ACC112 (cell line): ENCODE measurements around the gene DSTN.

ENCODE experiments used
- H2AFZ ChIP-seq: fragments of 200-600 bp; sonication (generic); one replicate; pipeline ENCODE4 v1.6.0; 2017; ENCODE audit warnings: antibody characterized with exemption, low read length; ENCODE audit not compliant: unreplicated experiment
- H3K27ac ChIP-seq: fragments of 200-600 bp; sonication (generic); 2 replicates; pipeline ENCODE4 v1.5.1; 2014; ENCODE audit warnings: low read depth, mild to moderate bottlenecking, antibody characterized with exemption, low read length, moderate library complexity
- H3K27me3 ChIP-seq: fragments of 200-600 bp; sonication (generic); 2 replicates; pipeline ENCODE4 v1.6.1; 2014; ENCODE audit warnings: mild to moderate bottlenecking, antibody characterized with exemption, low read length, moderate library complexity, mixed read lengths; ENCODE audit not compliant: insufficient read depth
- H3K36me3 ChIP-seq: fragments of 200-600 bp; sonication (generic); 2 replicates; pipeline ENCODE4 v1.6.1; 2016; ENCODE audit warnings: mild to moderate bottlenecking, antibody characterized with exemption, low read length, moderate library complexity, mixed read lengths; ENCODE audit not compliant: insufficient read depth
- H3K4me1 ChIP-seq: fragments of 200-600 bp; sonication (generic); one replicate; pipeline ENCODE4 v1.6.1; 2016; ENCODE audit warnings: low read length, mixed read lengths; ENCODE audit not compliant: insufficient read depth, unreplicated experiment, control insufficient read depth
- H3K4me3 ChIP-seq: fragments of 200-600 bp; sonication (generic); 2 replicates; pipeline ENCODE4 v1.5.1; 2014; ENCODE audit warnings: mild to moderate bottlenecking, low read depth, low read length
- H3K79me2 ChIP-seq: fragments of 200-600 bp; sonication (generic); one replicate; pipeline ENCODE4 v1.6.0; 2016; ENCODE audit warnings: low read length; ENCODE audit not compliant: control insufficient read depth, unreplicated experiment, insufficient read depth

Gene DSTN

DNA sequence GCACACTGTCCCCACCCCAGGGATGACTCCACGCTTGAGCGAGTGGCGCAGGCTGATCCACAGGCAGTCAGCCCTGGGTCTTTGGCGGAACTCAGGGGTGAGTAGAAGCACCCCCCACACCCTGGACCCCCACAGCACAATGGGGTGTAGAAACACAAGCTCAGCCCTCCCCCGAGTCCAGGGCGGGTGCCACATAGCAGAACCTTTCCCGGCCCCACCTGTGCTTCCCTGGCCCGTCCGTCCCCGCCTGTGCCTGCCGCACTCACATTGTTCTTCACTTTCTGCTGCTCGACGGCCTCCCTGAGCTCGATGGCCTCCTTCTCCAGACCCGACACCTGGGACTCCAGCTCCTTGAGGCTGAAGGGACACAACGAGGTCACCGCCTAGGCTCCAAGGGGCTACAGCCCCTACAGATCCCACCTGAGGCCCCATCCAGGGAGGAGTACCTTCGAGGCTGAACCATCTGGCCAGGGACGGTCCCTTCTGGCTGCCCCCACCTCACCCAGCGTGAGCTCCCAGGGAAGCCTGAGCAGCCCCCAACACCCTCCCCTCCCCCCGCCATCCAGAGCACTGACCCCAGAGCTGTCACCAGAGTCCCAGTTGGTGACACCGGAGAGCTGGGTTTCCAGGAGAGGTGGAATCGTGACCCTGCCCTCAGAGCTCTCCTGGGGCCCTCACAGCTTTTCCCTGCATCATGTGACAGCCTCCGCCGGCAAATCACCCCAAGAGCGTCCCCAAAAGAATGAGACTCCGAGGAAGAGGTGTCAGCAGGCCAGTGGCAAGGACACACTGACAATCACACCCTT is 55.6 kb downstream of the DSTN start:
- Histone ChIP-seq H2AFZ (no peak overlapping the region), H3K4me3 (no peak overlapping the region), H3K79me2 (peaks cover 3% of the 10 kb centered on the region), H3K36me3 (peaks cover 12% of the 10 kb centered on the region; the same call in 1 of the 2 replicates), H3K27me3 (no peaks in the 10 kb centered on the region), H3K4me1 (no peaks in the 10 kb centered on the region), H3K27ac (no peak overlapping the region)

DNA sequence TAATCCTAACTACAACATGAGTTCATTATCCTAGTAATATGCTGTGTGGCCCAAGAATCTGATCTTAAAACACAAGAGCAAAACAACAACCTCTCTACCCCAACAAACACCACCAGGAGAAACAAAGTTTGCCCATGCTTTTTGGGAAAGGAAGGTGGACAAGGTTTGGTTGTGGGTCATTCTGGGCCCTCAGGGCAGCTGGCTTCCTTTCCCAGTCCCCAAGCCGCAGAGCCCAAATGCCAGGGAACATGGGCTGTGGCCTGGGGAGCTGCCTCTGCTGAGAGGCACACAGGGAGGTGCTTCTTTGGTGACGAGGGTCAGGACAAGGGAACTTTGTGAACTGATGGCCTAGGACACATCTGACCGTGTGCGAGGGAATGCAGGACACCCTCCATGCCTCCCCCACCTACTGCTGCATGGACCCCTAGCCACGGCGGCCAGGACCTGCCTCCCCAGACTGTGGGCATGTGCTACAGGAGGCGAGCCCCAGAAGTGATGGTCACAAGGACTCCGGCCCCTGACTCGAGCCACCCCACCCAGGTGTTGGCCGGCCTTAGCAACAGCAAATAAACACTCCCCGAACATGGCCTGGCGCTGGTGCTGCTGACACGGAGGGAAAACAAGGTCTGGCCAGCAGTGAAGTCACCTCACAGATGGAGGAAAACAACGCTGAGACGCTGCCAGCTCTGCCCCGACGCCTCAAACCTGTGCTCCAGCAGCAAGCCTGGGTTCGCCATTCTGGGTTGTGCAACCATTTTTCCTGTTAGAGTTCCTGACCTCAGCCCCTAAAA is 56.5 kb downstream of the DSTN start:
- H3K36me3 ChIP-seq, result peaks cover 16% of the 10 kb centered on the region; the same call in 1 of the 2 replicates
- H3K27me3 ChIP-seq, result no peaks in the 10 kb centered on the region
- no peaks in the 10 kb centered on the region for H3K4me1 ChIP-seq
- H3K79me2 ChIP-seq, result peaks cover 3% of the 10 kb centered on the region
- no peak overlapping the region for H2AFZ ChIP-seq
- no peak overlapping the region for H3K27ac ChIP-seq
- no peak overlapping the region for H3K4me3 ChIP-seq

DNA sequence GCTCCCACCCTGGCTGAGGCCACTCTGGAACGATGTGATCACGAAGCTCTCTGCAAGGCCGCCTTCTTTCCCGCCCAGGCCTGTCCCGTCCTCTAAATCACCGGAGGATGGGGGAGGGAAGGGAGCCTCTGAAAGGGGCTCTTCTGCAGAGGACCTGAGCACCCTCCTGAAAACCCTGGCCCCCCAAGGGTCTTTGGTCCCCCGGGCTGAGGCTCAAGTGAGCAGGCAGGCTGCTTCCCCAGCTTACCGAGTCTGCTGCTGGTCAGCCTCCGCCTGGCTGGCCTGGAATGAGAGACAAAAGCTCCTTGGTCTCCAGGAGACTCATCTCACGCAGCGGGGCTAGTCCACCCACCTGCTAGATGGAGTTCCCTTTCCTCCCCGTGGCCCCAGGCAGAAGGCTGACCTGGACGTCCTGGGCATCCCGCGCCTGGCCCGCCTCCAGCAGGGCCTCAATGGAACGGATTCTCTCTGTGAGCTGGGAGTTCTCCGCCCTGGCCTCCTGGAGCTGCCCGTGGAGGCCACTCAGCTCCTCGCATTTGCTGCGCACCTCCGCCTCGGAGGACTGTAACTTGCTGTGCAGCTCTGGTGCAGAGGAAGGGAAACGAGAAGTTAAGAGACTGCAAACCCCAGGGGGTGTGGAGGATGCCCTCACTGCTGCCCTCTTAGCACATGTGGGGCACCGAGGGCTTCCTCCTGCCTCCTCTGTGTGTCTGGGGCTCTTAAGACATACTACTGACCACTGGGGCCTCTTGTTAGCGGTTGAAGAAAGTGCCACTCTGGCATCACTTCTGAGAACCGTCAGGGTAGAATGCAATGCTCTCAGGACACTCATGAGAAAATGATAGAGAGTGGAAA is 57.5 kb downstream of the DSTN start:
- Histone ChIP-seq H2AFZ (no peak overlapping the region), H3K27ac (no peak overlapping the region), H3K36me3 (peaks cover 25% of the 10 kb centered on the region; the same call in 1 of the 2 replicates), H3K27me3 (no peaks in the 10 kb centered on the region), H3K4me1 (no peaks in the 10 kb centered on the region), H3K4me3 (no peak overlapping the region), H3K79me2 (peaks cover 3% of the 10 kb centered on the region)

DNA sequence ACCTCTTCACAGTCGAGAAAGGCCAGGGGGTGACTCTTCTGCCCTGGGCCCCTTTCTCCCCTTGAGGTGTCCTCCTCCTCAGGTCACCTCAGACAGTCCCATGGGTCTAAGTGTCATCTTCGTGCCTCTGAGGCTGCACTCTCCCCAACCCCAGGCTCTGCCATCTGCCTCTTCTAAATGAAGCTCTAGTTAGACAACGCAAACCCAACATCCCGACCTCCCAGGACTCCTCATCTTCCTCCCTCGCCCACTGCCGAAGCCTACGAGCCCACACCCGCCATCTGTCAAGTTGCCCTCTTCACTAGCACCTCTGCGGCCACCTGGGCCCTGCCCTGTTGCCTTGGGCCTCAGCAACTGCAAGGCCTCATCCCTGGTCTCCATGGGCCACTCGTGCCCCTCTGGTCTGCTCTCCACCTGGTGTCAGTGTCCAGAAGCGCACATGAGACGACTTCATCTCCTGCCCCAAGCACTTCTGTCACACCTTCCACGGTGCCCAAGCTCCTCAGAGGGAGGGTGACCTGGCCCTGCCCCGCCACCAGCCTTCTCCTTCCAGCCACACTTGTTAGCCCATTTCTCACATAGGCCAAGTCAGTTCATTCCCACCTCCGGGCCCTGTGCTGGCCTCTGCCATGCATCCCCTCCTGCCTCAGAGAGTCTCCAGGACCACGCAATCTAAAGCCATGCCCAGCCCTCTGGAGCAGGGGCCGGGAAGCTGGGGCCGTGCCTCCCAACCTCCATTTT is 58.4 kb downstream of the DSTN start:
- Histone ChIP-seq H2AFZ (no peak overlapping the region), H3K27me3 (no peaks in the 10 kb centered on the region), H3K4me3 (no peak overlapping the region), H3K36me3 (peaks cover 29% of the 10 kb centered on the region; the same call in 1 of the 2 replicates), H3K27ac (no peak overlapping the region), H3K79me2 (peaks cover 3% of the 10 kb centered on the region), H3K4me1 (no peaks in the 10 kb centered on the region)

DNA sequence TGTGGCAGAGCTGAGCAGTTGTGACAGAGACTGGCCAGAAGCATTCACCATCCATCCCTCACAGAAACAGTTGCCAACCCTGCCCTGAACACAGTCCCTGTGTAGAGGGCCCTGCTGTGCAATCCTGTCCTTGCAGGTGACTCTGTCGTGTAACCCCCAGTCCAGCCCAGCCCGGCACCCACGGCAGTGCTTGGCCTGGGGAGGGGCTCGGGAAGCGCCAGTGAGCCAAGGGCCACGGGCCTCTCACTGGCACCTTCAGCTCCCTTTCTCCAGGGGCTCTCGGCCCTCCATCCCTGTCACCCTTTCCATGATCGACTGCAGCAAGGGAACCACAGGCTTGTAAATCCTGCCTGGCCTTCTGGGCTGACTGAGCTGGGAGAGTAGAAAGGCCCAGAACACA is 59.1 kb downstream of the DSTN start:
- Histone ChIP-seq H3K27me3 (no peaks in the 10 kb centered on the region), H3K36me3 (peaks cover 29% of the 10 kb centered on the region; the same call in 1 of the 2 replicates)

DNA sequence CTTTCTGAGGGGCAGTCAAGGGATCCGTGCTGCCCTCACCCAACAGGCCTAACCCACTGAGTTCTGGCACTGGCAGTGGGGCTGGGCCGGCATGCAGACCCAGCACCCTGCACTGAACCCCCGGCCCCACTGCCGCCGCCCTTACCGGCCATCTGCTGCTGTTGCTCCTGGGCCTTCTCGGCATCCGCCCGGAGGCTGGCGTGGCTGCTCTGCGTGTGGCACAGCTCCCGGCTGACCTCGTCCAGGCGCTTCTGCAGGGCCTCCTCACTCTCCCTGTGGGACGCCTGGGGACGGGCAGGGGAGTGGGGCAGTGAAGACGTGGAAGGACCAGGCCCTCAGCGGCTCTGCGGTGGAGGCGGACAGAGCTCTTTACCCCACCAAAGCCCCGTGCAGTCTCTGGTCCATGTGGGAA is 59.8 kb downstream of the DSTN start:
- H3K27me3 ChIP-seq, result no peaks in the 10 kb centered on the region

More for the DNA sequence above, 59.1 kb downstream of the DSTN start:
- Histone ChIP-seq H3K4me1 (no peaks in the 10 kb centered on the region), H3K4me3 (no peak overlapping the region), H2AFZ (no peak overlapping the region), H3K79me2 (peaks cover 3% of the 10 kb centered on the region), H3K27ac (no peak overlapping the region)

DNA sequence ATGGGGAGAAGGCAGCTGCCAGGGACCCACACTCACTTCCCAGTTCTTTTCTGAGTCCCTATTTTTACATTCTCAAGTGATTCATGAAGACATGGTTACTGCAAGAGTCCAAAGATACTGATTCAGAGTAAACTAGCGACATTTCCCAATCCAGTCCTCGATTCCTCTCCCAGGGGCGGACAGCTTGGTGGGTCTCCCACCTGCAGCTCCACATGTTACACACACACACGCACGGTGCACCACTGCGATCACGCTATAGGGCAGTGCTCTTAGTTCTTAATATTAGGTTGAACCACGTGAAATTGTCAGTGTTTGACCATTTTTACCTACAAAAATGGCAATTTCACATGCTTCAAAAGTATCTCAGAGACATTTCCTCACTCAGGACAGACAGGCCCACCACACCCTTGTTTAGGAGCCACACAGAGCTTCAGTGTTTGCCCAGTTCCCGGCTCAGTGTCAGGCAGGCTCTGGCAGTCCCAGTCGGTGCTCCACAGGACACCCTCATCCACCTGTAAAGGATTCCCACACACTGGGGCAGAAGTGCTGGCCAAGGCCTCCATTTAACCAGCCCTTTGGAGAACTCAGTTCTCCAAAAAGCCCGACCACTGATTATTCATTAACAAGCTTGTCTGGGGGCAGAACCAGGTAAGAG is 60.4 kb downstream of the DSTN start:
- Histone ChIP-seq H3K36me3 (peaks cover 31% of the 10 kb centered on the region; the same call in 1 of the 2 replicates), H3K27me3 (no peaks in the 10 kb centered on the region), H2AFZ (no peak overlapping the region), H3K4me3 (no peak overlapping the region), H3K27ac (no peak overlapping the region), H3K4me1 (no peaks in the 10 kb centered on the region), H3K79me2 (peaks cover 7% of the 10 kb centered on the region)

More for the DNA sequence above, 59.8 kb downstream of the DSTN start:
- Histone ChIP-seq H2AFZ (no peak overlapping the region), H3K4me1 (no peaks in the 10 kb centered on the region), H3K4me3 (no peak overlapping the region), H3K36me3 (peaks cover 29% of the 10 kb centered on the region; the same call in 1 of the 2 replicates), H3K27ac (no peak overlapping the region), H3K79me2 (peaks cover 6% of the 10 kb centered on the region)

DNA sequence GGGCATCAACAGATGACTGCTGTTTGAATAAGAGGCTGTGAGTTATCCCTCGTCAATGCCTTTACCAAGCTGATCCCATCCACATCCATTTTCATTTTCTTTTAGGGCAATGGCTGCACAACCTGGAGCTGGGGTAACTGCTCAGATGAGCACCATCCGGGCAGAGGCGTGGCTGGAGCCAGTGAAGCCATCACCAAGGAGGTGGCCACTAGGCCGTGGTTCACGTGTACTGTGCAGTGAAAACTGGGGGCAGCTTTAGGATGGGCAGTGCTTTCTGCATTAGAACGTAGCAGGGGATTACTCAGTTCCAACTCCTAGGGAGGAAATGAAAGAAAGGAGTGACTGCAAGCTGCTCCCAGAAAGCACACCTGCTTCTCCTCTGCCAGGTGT is 60.9 kb downstream of the DSTN start:
- Histone ChIP-seq H3K4me3 (no peak overlapping the region), H3K36me3 (peaks cover 33% of the 10 kb centered on the region; the same call in 1 of the 2 replicates), H3K79me2 (peaks cover 7% of the 10 kb centered on the region), H2AFZ (no peak overlapping the region), H3K27me3 (no peaks in the 10 kb centered on the region), H3K27ac (no peak overlapping the region), H3K4me1 (no peaks in the 10 kb centered on the region)

DNA sequence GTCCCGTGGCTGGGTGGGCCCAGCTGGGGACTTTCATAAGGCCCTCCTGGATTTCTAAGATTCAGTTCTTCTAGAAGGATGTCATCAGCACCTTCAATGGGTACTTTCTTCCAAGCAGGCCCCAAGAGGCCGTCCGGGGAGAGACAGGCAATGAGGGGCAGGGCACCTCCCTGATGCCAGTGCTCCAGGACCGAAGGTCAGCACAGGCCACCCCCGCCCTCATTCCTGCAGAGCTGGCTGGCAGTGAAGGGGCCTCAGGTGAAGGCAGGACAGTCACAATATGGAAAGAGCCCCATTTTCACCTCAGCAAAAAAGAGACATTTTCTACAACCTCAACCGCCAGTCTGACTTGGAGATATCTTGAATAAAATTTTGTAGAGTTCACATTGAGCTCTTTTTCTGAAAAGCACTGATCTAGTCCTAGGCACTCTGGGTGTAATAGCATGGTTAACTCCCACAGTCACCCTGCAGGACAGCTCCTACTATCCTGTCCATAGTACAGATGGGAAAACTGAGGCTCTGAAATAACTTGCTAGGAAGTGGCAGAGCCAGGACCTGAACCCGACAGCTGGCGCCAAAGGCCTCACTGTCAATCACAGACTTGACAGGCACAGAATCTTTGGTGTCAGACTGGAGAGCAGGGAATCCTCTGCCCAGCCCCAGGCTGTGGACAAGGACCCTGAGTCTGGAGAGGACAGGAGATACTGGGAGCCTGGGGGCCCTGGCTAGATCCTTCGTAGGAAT is 61.9 kb downstream of the DSTN start:
- Histone ChIP-seq H3K4me3 (no peak overlapping the region), H2AFZ (no peak overlapping the region), H3K36me3 (peaks cover 36% of the 10 kb centered on the region; the same call in 1 of the 2 replicates), H3K4me1 (no peaks in the 10 kb centered on the region), H3K79me2 (peaks cover 7% of the 10 kb centered on the region), H3K27ac (no peak overlapping the region), H3K27me3 (no peaks in the 10 kb centered on the region)
